ENCODE data around the gene LYPD6. TPM values are rescaled to one million over a fixed set of nuclear protein-coding genes. Genes with fewer than 3 reads are reported as not detected.

The LYPD6 gene
- total RNA-seq, 4 donors from 2014 or later = 0.83 to 1.4 (median 1.1) TPM

DNA sequence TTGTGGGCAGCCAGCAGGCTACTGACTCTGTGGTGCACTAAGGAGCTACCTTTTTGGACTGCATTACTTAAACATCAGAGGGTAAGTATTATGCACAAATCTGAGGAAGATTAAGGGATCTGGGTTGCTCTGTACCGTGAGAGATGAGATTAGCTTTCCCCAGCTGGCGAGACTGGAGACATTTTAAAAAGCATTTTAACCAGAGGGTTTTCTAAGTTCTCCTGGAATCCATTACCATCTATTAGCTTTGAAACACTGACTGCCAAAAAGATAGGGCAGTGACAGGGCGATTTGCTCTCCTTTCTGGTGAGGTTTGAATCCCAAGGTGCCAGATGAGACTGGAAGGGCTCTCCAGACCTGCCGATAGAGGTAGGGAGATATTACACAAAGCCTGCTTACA is 63.2 kb downstream of the LYPD6 start:
- no peaks in the 10 kb centered on the region for H3K4me1 ChIP-seq
- 90% methylated on average over 4 of the region's 4 CpGs for WGBS
- TF ChIP-seq EP300 (IDR thresholded peaks at IDR 0.05) (no peak), POLR2AphosphoS5 (IDR thresholded peaks at IDR 0.05) (no peak), POLR2A (IDR thresholded peaks at IDR 0.05; ENCODE audit: low read depth) (no peak)
- TF ChIP-seq, protein P1, sequence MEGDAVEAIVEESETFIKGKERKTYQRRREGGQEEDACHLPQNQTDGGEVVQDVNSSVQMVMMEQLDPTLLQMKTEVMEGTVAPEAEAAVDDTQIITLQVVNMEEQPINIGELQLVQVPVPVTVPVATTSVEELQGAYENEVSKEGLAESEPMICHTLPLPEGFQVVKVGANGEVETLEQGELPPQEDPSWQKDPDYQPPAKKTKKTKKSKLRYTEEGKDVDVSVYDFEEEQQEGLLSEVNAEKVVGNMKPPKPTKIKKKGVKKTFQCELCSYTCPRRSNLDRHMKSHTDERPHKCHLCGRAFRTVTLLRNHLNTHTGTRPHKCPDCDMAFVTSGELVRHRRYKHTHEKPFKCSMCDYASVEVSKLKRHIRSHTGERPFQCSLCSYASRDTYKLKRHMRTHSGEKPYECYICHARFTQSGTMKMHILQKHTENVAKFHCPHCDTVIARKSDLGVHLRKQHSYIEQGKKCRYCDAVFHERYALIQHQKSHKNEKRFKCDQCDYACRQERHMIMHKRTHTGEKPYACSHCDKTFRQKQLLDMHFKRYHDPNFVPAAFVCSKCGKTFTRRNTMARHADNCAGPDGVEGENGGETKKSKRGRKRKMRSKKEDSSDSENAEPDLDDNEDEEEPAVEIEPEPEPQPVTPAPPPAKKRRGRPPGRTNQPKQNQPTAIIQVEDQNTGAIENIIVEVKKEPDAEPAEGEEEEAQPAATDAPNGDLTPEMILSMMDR (IDR thresholded peaks at IDR 0.05) = no peak
- no peak overlapping the region for H3K4me3 ChIP-seq
- no peak for DNase-seq (ENCODE audit: extremely low spot score)
- intact Hi-C loops (cut with DNase I) = no loop called here
- no peaks in the 10 kb centered on the region for H3K27me3 ChIP-seq
- H3K36me3 ChIP-seq = no peaks in the 10 kb centered on the region
- no peak overlapping the region for H3K27ac ChIP-seq (replicated peaks in 1 of 4)
- H3K9me3 ChIP-seq = no peaks in the 10 kb centered on the region

DNA sequence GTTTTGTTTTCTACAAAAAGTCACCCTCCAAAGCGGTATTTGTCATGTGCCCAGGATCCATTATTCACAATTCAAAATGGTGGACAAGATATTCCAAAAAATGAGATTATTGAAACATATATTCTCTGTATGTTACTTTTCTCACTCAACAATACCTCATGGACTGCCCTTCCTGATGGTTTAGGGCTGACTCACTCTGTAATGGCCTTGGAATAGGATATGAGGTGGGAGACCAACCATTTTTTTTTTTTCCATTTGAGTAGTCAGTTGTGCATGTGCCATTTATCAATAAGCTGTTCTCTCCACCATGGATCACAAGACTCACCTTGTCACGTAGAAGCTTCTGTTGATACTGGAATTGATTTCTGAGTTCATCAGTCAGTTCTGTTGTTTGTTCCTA is 64.5 kb downstream of the LYPD6 start:
- no peak overlapping the region for H3K27ac ChIP-seq (replicated peaks in 1 of 4)
- no peak for TF ChIP-seq EP300 (IDR thresholded peaks at IDR 0.05)
- no peak for TF ChIP-seq POLR2AphosphoS5 (IDR thresholded peaks at IDR 0.05)
- TF ChIP-seq, protein P1 (IDR thresholded peaks at IDR 0.05) = no peak
- no peak for TF ChIP-seq POLR2A (IDR thresholded peaks at IDR 0.05; ENCODE audit: low read depth)
- H3K4me3 ChIP-seq = no peak overlapping the region
- WGBS = 93% methylated on average over 2 of the region's 2 CpGs
- no peaks in the 10 kb centered on the region for H3K4me1 ChIP-seq
- intact Hi-C loops (cut with DNase I) = no loop called here
- H3K36me3 ChIP-seq = no peaks in the 10 kb centered on the region
- no peaks in the 10 kb centered on the region for H3K9me3 ChIP-seq
- no peaks in the 10 kb centered on the region for H3K27me3 ChIP-seq
- DNase-seq (ENCODE audit: extremely low spot score) = no peak

DNA sequence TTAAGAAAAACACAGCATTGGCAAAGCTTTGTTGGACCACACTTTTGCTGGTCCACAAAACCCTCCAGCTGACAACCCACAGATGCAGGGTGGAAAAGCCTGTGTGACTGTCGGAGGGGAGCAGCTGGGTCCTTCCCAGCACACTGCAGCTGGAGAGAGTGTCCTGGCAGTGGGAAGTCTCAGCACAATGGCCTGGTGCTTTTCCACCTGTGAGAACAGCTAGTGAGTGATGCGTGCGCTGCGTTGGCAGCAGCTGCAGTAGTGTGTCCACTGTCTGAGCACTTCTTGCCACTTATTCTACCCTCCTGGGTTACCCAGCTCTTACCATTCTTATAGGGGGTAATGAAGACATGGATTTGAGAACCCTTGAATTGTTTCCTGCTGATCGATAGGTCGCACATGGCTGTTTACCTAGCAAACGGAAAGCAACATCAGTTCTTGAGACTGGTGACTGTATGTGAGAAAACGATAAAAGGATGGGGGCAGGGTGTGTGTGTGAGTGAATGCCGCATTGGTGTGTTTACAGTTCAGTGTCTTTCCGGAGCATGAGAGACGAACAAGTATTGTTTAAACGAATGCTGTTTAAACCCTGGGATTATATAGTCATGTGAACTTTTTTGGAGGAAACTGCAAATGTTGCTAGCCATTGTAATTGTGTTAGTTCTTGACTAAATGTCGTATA is 69.7 kb downstream of the LYPD6 start:
- no peaks in the 10 kb centered on the region for H3K36me3 ChIP-seq
- WGBS = 69% methylated on average over 13 of the region's 13 CpGs
- DNase-seq (ENCODE audit: extremely low spot score) = no peak
- H3K27ac ChIP-seq (replicated peaks in 1 of 4) = no peak overlapping the region
- no peak overlapping the region for H3K4me3 ChIP-seq
- H3K9me3 ChIP-seq = no peaks in the 10 kb centered on the region
- intact Hi-C loops (cut with DNase I) = no loop called here
- no peaks in the 10 kb centered on the region for H3K4me1 ChIP-seq
- TF ChIP-seq, protein P1 (IDR thresholded peaks at IDR 0.05) = no peak
- TF ChIP-seq EP300 (IDR thresholded peaks at IDR 0.05) = no peak
- TF ChIP-seq POLR2AphosphoS5 (IDR thresholded peaks at IDR 0.05) = no peak
- no peak for TF ChIP-seq POLR2A (IDR thresholded peaks at IDR 0.05; ENCODE audit: low read depth)
- H3K27me3 ChIP-seq = no peaks in the 10 kb centered on the region

DNA sequence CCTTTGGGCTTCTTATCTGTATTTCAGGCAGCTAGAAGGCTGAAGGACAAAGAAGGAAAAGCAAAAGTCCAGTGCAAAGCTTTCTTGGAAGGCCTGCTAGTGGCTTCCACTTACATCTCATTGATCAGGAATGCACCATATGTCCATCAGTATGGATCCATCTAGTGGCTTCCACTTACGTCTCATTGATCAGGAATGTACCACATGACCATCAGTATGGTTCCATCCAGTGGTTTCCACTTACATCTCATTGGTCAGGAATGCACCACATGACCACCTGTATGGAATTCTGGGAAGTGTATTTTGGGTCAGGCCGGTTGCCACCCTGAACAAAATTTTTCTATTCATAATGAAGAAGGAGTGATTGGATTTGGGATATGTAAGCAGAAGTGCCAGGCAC is 70.6 kb downstream of the LYPD6 start:
- H3K36me3 ChIP-seq = no peaks in the 10 kb centered on the region
- 94% methylated on average over 2 of the region's 2 CpGs for WGBS
- H3K27me3 ChIP-seq = no peaks in the 10 kb centered on the region
- no peaks in the 10 kb centered on the region for H3K4me1 ChIP-seq
- TF ChIP-seq EP300 (IDR thresholded peaks at IDR 0.05) = no peak
- no peak overlapping the region for H3K4me3 ChIP-seq
- no peak overlapping the region for H3K27ac ChIP-seq (replicated peaks in 1 of 4)
- no peaks in the 10 kb centered on the region for H3K9me3 ChIP-seq
- no peak for DNase-seq (ENCODE audit: extremely low spot score)
- intact Hi-C loops (cut with DNase I) = no loop called here

DNA sequence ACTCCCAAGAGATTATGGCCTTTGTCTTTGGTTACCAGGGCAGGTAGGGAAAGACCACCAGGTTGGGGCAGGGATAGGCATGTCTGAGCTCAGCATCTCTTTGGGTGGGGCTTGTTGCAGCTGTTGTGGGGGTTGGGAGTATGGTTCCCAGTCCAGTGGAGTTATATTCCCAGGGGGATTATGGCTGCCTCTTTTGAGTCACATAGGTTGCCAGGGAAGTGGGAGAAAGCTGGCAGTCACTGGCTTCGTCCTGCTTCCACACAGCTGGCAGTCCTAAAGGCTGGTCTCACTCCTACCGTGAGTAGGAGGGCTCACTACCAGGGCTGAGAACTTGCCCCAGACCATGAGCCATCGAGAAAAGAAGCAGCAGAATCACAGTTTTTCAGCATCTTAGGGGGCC is 79.1 kb downstream of the LYPD6 start:
- WGBS = 75% methylated on average over 1 of the region's 3 CpGs

More for the DNA sequence above, 79.1 kb downstream of the LYPD6 start:
- intact Hi-C loops (cut with DNase I) = no loop called here
- no peak for TF ChIP-seq EP300 (IDR thresholded peaks at IDR 0.05)
- TF ChIP-seq, protein P1 (IDR thresholded peaks at IDR 0.05) = no peak
- TF ChIP-seq POLR2A (IDR thresholded peaks at IDR 0.05; ENCODE audit: low read depth) = no peak
- TF ChIP-seq POLR2AphosphoS5 (IDR thresholded peaks at IDR 0.05) = no peak
- Histone ChIP-seq H3K27me3 (no peaks in the 10 kb centered on the region), H3K27ac (replicated peaks in 1 of 4) (no peak overlapping the region), H3K4me1 (no peaks in the 10 kb centered on the region), H3K36me3 (no peaks in the 10 kb centered on the region), H3K4me3 (no peak overlapping the region), H3K9me3 (no peaks in the 10 kb centered on the region)
- DNase-seq (ENCODE audit: extremely low spot score) = no peak

Data from esophagus muscularis mucosa (tissue), 4 donors.